GM21576 (cell line): ENCODE results near the gene THNSL1.

ENCODE experiments used
- ATAC-seq: cut with Tn5 transposase; IDR thresholded peaks from one replicate; pipeline ENCODE4 v1.9.1; 2021; ENCODE audit warnings: mild to moderate bottlenecking, moderate library complexity; ENCODE audit not compliant: unreplicated experiment

THNSL1 gene

GRCh38 chr10:25057886-25058285, 41.5 kb downstream of the THNSL1 start:
- no peak for ATAC-seq

DNA sequence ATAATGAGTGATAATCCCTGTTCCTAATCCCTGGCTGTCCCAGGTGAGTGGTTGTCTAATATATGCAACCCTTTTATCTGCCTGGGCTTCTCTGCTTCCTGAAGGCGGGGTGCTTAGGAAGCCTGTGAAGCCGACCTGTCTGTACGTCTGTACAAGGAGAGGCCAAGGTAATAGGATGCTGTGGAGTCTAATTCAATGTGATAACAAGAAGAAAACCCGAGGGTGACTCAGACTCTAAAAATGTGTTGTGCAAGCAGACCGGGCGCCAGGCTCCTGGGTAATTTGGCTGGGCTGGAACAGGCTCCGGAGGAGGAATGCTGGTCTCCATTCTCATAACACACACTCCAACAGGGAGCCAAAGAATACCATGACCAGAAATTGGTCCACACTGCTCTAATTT, 43.6 kb downstream of the THNSL1 start:
- no peak for ATAC-seq

- ATAC-seq = no peak
These were observed 44.7 kb downstream of the THNSL1 start for GRCh38 chr10:25061125-25061524.

DNA sequence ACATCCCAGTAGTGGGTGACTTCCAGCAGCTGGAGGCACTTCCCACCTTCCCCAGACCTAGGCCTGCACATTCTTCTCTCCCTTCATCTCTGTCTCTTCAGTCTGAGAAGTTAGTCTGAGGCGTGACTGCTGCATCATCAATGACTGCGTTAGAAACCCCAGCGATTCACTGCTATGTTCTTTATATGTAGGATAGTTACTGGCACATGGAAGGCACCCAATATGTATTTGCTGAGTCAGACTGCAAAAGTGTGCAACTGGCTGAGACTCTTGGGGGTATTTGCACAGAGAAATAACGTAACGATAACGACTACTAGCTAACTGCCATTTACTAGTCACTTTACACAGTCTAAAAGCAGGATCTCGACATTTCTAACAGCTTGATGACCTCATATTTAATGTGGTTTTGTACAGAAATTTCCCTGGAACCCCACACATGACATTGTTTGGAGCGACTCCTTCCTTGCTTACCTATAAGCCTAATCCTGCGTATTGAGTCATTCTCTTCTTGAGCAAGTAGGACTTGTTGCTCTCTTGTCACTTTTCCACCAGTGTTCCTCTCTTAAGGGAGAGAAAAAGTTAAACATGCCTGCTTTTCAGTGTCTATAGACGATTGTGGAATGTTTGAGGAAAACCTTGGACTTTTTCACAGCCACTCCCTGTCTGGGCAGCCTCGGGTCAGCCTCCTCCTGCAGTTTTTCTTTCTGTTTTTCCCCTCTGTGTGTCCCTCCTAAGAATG, 45.5 kb downstream of the THNSL1 start:
- no peak for ATAC-seq

DNA sequence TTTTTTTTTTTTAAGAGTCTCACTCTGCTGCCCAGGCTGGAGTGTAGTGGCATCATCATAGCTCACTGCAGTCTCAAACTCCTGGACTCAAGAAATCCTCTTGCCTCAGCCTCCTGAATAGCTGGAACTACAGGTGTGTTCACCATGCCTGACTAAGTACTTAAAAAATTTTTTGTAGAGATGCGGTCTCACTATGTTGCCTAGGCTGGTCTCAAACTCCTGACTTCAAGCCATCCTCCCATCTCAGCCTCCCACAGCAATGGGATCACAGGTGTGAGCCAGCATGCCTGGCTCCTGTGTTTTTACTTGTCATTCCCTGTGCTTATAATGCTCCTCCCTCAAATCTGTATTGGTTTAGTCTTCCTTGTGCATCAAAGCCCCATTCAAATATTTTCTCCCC, 46.7 kb downstream of the THNSL1 start:
- no peak for ATAC-seq

DNA sequence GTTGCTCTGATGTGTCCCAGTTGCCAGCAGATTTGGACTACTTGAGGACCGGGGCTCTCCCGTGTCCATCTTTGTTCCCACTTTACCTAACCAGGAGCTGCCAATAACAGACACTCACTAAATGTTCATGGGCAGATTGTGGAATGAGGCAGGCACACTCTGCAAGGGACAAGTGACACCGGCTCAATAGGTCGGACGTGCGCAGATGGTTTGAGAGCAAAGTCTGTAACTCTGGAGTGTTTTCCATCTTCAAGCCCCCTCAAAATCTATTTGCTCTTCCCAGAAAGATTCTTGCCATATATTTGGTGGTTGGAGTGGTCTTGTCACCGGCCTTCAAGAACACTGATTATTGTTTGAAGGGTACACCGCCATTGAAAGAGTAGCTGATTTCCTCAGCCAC, 47.2 kb downstream of the THNSL1 start:
- ATAC-seq = no peak

DNA sequence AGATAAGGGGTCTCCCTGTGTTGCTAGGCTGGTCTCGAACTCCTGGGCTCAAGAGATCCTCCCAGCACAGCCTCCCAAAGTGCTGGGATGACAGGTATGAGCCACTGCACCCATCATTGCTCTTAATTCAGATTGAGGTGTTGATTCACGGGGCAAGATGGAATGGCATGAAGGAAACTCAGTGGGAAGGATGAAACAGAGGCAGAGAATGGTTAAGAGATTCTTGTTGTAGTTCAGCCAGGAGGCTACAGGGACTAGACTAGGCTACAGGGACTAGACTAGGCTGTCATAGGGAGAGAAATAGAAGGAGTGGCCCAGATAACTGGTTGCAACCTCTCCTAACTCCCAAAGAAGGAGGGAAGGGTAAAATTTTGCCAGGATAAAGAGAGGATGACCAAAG, 48.0 kb downstream of the THNSL1 start:
- no peak for ATAC-seq

GRCh38 chr10:25065761-25066476, 49.5 kb downstream of the THNSL1 start:
- ATAC-seq = no peak

GRCh38 chr10:25068152-25069058, 52.0 kb downstream of the THNSL1 start:
- no peak for ATAC-seq

GRCh38 chr10:25071227-25071626, 54.8 kb downstream of the THNSL1 start:
- no peak for ATAC-seq

DNA sequence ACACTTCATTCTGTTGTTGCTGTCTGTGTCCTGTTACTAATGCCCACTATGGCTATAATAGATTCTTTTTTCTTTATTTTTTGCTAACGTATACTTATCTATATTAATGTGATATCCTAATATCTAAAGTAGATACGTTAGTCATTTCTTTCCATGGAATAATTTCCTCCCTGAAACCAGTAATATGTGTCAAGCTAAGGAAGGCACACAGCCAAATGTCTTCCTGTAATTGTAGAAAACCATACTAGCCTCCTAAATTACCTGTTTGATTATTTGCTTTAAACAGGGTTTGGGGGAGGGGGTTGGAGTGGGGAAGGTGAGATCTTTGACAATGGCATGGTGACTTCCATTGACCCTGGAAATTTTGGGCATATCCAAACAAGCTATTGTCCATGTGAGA, 56.4 kb downstream of the THNSL1 start:
- no peak for ATAC-seq

GRCh38 chr10:25075825-25076224, 59.4 kb downstream of the THNSL1 start:
- ATAC-seq = no peak
